H9 (cell line): ENCODE results near the gene PTCH1. TPM values are rescaled to one million over a fixed set of nuclear protein-coding genes. Genes with fewer than 3 reads are reported as not detected.

Source experiments
- DNase-seq: peaks from one replicate; pipeline ENCODE4 v3.0.0-alpha.2; 2017
- H2AFZ ChIP-seq: one replicate; pipeline ENCODE4 v1.6.1; 2013; ENCODE audit warnings: mild to moderate bottlenecking, low read length, control low read depth, moderate library complexity
- H2AK5ac ChIP-seq: 2 replicates; pipeline ENCODE4 v1.6.1; 2013; ENCODE audit warnings: low read length, control low read depth, mixed read lengths; ENCODE audit not compliant: insufficient read length
- H2BK120ac ChIP-seq: one replicate; pipeline ENCODE4 v1.6.1; 2013; ENCODE audit warnings: low read depth, mild to moderate bottlenecking, low read length, control low read depth, inconsistent platforms; ENCODE audit not compliant: poor library complexity, severe bottlenecking
- H2BK12ac ChIP-seq: 2 replicates; pipeline ENCODE4 v1.6.1; 2013; ENCODE audit warnings: low read length, control low read depth, mixed read lengths, low read depth; ENCODE audit not compliant: insufficient read length
- H2BK15ac ChIP-seq: 2 replicates; pipeline ENCODE4 v1.6.1; 2013; ENCODE audit warnings: low read depth, low read length, control low read depth
- H2BK20ac ChIP-seq: one replicate; pipeline ENCODE4 v1.6.1; 2013; ENCODE audit warnings: low read depth, mild to moderate bottlenecking, low read length, control low read depth, inconsistent platforms; ENCODE audit not compliant: poor library complexity, severe bottlenecking
- H2BK5ac ChIP-seq: 2 replicates; pipeline ENCODE4 v1.6.1; 2013; ENCODE audit warnings: low read length, control low read depth, mixed read lengths; ENCODE audit not compliant: insufficient read length
- H3K14ac ChIP-seq: 2 replicates; pipeline ENCODE4 v1.6.1; 2013; ENCODE audit warnings: low read length, control low read depth; ENCODE audit not compliant: insufficient read depth
- H3K18ac ChIP-seq: 2 replicates; pipeline ENCODE4 v1.6.1; 2013; ENCODE audit warnings: low read depth, mild to moderate bottlenecking, mixed read lengths, low read length, control low read depth; ENCODE audit not compliant: insufficient read length
- H3K23ac ChIP-seq: 2 replicates; pipeline ENCODE4 v1.6.1; 2013; ENCODE audit warnings: low read length, control low read depth, mixed read lengths, low read depth; ENCODE audit not compliant: insufficient read length
- H3K23me2 ChIP-seq: 2 replicates; pipeline ENCODE4 v1.6.1; 2013; ENCODE audit warnings: low read depth, mild to moderate bottlenecking, mixed read lengths, low read length, control low read depth; ENCODE audit not compliant: insufficient read length, poor library complexity, severe bottlenecking
- H3K27ac ChIP-seq: 2 replicates; pipeline ENCODE4 v1.5.1; 2013; ENCODE audit warnings: low read length, control low read depth, mixed read lengths, low read depth; ENCODE audit not compliant: insufficient read length
- H3K27me3 ChIP-seq: 2 replicates; pipeline ENCODE4 v1.6.1; 2013; ENCODE audit warnings: low read length, control low read depth, inconsistent platforms; ENCODE audit not compliant: insufficient read depth
- H3K4ac ChIP-seq: 2 replicates; pipeline ENCODE4 v1.6.1; 2013; ENCODE audit warnings: low read depth, mild to moderate bottlenecking, control low read depth, inconsistent platforms, low read length, moderate library complexity
- H3K4me1 ChIP-seq: 2 replicates; pipeline ENCODE4 v1.6.1; 2013; ENCODE audit warnings: low read length, control low read depth, inconsistent platforms; ENCODE audit not compliant: insufficient read depth
- H3K4me2 ChIP-seq: 2 replicates; pipeline ENCODE4 v1.6.1; 2013; ENCODE audit warnings: low read length, control low read depth, mixed read lengths; ENCODE audit not compliant: insufficient read length, insufficient read depth
- H3K56ac ChIP-seq: 2 replicates; pipeline ENCODE4 v1.6.1; 2013; ENCODE audit warnings: low read depth, mild to moderate bottlenecking, mixed read lengths, low read length, control low read depth; ENCODE audit not compliant: insufficient read length
- H3K79me1 ChIP-seq: 2 replicates; pipeline ENCODE4 v1.6.1; 2013; ENCODE audit warnings: low read depth, mild to moderate bottlenecking, moderate library complexity, low read length, control low read depth, inconsistent platforms; ENCODE audit not compliant: insufficient read depth, poor library complexity, severe bottlenecking
- H3K79me2 ChIP-seq: 2 replicates; pipeline ENCODE4 v1.6.1; 2013; ENCODE audit warnings: low read length, control low read depth, inconsistent platforms; ENCODE audit not compliant: insufficient read depth
- H3K9ac ChIP-seq: 2 replicates; pipeline ENCODE4 v1.6.1; 2013; ENCODE audit warnings: low read length, control low read depth, mixed read lengths; ENCODE audit not compliant: insufficient read length; ENCODE audit errors: extremely low read depth
- H3K9me3 ChIP-seq: one replicate; pipeline ENCODE4 v1.6.1; 2013; ENCODE audit warnings: low read depth, low read length, inconsistent platforms; ENCODE audit not compliant: control insufficient read depth
- H3T11ph ChIP-seq: one replicate; pipeline ENCODE4 v1.6.1; 2013; ENCODE audit warnings: mild to moderate bottlenecking, low read length, control low read depth, inconsistent platforms
- H4K20me1 ChIP-seq: one replicate; pipeline ENCODE4 v1.6.1; 2013; ENCODE audit not compliant: control insufficient read depth, insufficient read length, insufficient read depth
- H4K5ac ChIP-seq: 2 replicates; pipeline ENCODE4 v1.6.1; 2013; ENCODE audit warnings: low read depth, mild to moderate bottlenecking, mixed read lengths, low read length, control low read depth; ENCODE audit not compliant: insufficient read length
- H4K8ac ChIP-seq: replicated peaks from 2 replicates; pipeline ENCODE4 v1.6.1; 2013; ENCODE audit warnings: low read length, control low read depth, mixed read lengths, low read depth; ENCODE audit not compliant: insufficient read length
- H4K91ac ChIP-seq: 2 replicates; pipeline ENCODE4 v1.6.1; 2013; ENCODE audit warnings: low read depth, mild to moderate bottlenecking, moderate library complexity, mixed read lengths, low read length, control low read depth; ENCODE audit not compliant: insufficient read length
- H3K27ac Mint-ChIP-seq, 3 experiments: 2 replicates in 2 of 3; 3 replicates in 1 of 3; pipeline ENCODE4 v1.8.0; 2020 to 2021; ENCODE audit warnings: mixed read lengths in 3 of 3, mild to moderate bottlenecking in 1 of 3, moderate library complexity in 1 of 3
- H3K27me3 Mint-ChIP-seq: 2 replicates; pipeline ENCODE4 v1.8.0; 2021; ENCODE audit warnings: low read depth, mild to moderate bottlenecking, moderate library complexity, mixed read lengths
- H3K36me3 Mint-ChIP-seq, 3 experiments: 2 replicates in 2 of 3; 3 replicates in 1 of 3; pipeline ENCODE4 v1.8.0; 2020 to 2021; ENCODE audit warnings: low read depth in 3 of 3, mixed read lengths in 3 of 3; ENCODE audit not compliant: insufficient read depth in 1 of 3
- H3K4me1 Mint-ChIP-seq, 2 experiments: 2 replicates each; pipeline ENCODE4 v1.8.0; 2020; ENCODE audit warnings: mixed read lengths in 2 of 2
- H3K4me3 Mint-ChIP-seq, 2 experiments: 2 replicates in 1 of 2; 3 replicates in 1 of 2; pipeline ENCODE4 v1.8.0; 2020 to 2021; ENCODE audit warnings: mild to moderate bottlenecking in 2 of 2, mixed read lengths in 2 of 2, moderate library complexity in 1 of 2
- H3K9me3 Mint-ChIP-seq, 2 experiments: 2 replicates in 1 of 2; 3 replicates in 1 of 2; pipeline ENCODE4 v1.8.0; 2020; ENCODE audit warnings: mild to moderate bottlenecking in 2 of 2, mixed read lengths in 2 of 2, moderate library complexity in 1 of 2
- CTCF ChIP-seq: fragments of 200-600 bp; sonication (generic); conservative IDR thresholded peaks from 3 replicates; pipeline ENCODE4 v1.8.0; 2021; ENCODE audit warnings: antibody characterized with exemption, mild to moderate bottlenecking
- WGBS: extraction: QIAGEN DNeasy Blood & Tissue Kit; methylation state at CpG from one replicate; pipeline ENCODE4 v1.1.7; 2013; ENCODE audit warnings: missing lambda C conversion rate, low lambda C conversion rate, mixed read lengths; ENCODE audit not compliant: insufficient read length; ENCODE audit errors: extremely low coverage; 5-methylcytosine and 5-hydroxymethylcytosine counted together
- total RNA-seq: library from RNA; stranded (reverse); gene quantifications from 2 replicates; pipeline ENCODE4 v1.2.1, GENCODE V29; 2021

PTCH1 gene
- total RNA-seq, 1 experiment from 2014 or later: 9.1 TPM

GRCh38 chr9:95514342-95514741 lies 2.4 kb downstream of the PTCH1 start:
- no peak overlapping the region for H2BK12ac ChIP-seq
- peaks cover 40% of the 10 kb centered on the region for H3K23me2 ChIP-seq
- H3K27ac Mint-ChIP-seq: peak overlapping the region in 1 of 3 experiments; percentile 33; a peak in 1 of 7 replicates
- no peak overlapping the region for H4K5ac ChIP-seq
- H3K9me3 ChIP-seq: no peaks in the 10 kb centered on the region
- H4K91ac ChIP-seq: no peak overlapping the region
- no peak for TF ChIP-seq CTCF
- H3K4me2 ChIP-seq: no peak overlapping the region
- no peak overlapping the region for H3K4ac ChIP-seq
- no peaks in the 10 kb centered on the region; a peak in 2 of 7 replicates for H3K36me3 Mint-ChIP-seq
- no peak overlapping the region for H3K23ac ChIP-seq
- WGBS: no CpG with 5 or more reads among the region's 5 CpGs
- H4K8ac ChIP-seq: no peak overlapping the region
- H3K9me3 Mint-ChIP-seq: peaks cover 0 to 2% of the 10 kb centered on the region in 2 experiments; a peak in 1 of 5 replicates
- no peak overlapping the region for H3T11ph ChIP-seq
- no peaks in the 10 kb centered on the region for H4K20me1 ChIP-seq
- no peak for DNase-seq
- H3K4me3 Mint-ChIP-seq: peak overlapping the region in 1 of 2 experiments; percentile 65; a peak in 2 of 5 replicates
- no peak overlapping the region for H3K27ac ChIP-seq
- no peaks in the 10 kb centered on the region for H3K79me2 ChIP-seq
- peaks cover 88% of the 10 kb centered on the region for H3K27me3 Mint-ChIP-seq
- no peak overlapping the region for H2AFZ ChIP-seq
- H3K18ac ChIP-seq: no peak overlapping the region
- no peak overlapping the region for H2AK5ac ChIP-seq
- H3K4me1 Mint-ChIP-seq: peaks cover 58 to 59% of the 10 kb centered on the region in 2 experiments
- H3K79me1 ChIP-seq: no peaks in the 10 kb centered on the region
- no peak overlapping the region for H2BK5ac ChIP-seq
- no peak overlapping the region for H3K14ac ChIP-seq
- H3K9ac ChIP-seq: no peak overlapping the region
- no peak overlapping the region for H2BK20ac ChIP-seq
- H2BK15ac ChIP-seq: no peak overlapping the region
- H3K27me3 ChIP-seq: peaks cover 51% of the 10 kb centered on the region
- no peak overlapping the region for H2BK120ac ChIP-seq
- no peak overlapping the region for H3K56ac ChIP-seq
- H3K4me1 ChIP-seq: peaks cover 5% of the 10 kb centered on the region; the same call in 1 of the 2 replicates
